Activated naive CD4-positive, alpha-beta T cell treated with anti-CD3 and anti-CD28 coated beads for 36 hours (primary cell): Measurements from ENCODE around the gene SYT7. TPM values are rescaled to one million over a fixed set of nuclear protein-coding genes. Genes with fewer than 3 reads are reported as not detected.

Experiments used
- CTCF ChIA-PET: fragments of 350-600 bp; sonication (Branson Sonifier 250); formaldehyde crosslinking; loops from one replicate; lab custom pipeline; 2021; ENCODE audit warnings: antibody characterized with exemption; lab: Charles Lee
- DNase-seq: peaks from one replicate; pipeline ENCODE4 v3.0.0-alpha.2; 2020
- H3K27ac Mint-ChIP-seq: one replicate; pipeline ENCODE4 v1.8.0; 2021; ENCODE audit warnings: mild to moderate bottlenecking, mixed read lengths
- H3K27me3 Mint-ChIP-seq: one replicate; pipeline ENCODE4 v1.8.0; 2021; ENCODE audit warnings: low read depth, mixed read lengths
- H3K36me3 Mint-ChIP-seq: one replicate; pipeline ENCODE4 v1.8.0; 2021; ENCODE audit warnings: low read depth, mixed read lengths
- H3K4me1 Mint-ChIP-seq: one replicate; pipeline ENCODE4 v1.8.0; 2021; ENCODE audit warnings: low read depth, mixed read lengths
- H3K4me3 Mint-ChIP-seq: one replicate; pipeline ENCODE4 v1.8.0; 2021; ENCODE audit warnings: mild to moderate bottlenecking, moderate library complexity, mixed read lengths
- H3K9me3 Mint-ChIP-seq: one replicate; pipeline ENCODE4 v1.8.0; 2021; ENCODE audit warnings: mixed read lengths
- intact Hi-C: fragments of 100-400 bp; cut with micrococcal nuclease; formaldehyde crosslinking; loops from one replicate; pipeline ENCODE4 v1.15.1; 2023
- total RNA-seq, 2 experiments: library from RNA; stranded (reverse); gene quantifications; one replicate each; pipeline ENCODE4 v1.2.3, GENCODE V29; 2021

The SYT7 gene
- total RNA-seq, 2 experiments from 2014 or later: not detected

DNA sequence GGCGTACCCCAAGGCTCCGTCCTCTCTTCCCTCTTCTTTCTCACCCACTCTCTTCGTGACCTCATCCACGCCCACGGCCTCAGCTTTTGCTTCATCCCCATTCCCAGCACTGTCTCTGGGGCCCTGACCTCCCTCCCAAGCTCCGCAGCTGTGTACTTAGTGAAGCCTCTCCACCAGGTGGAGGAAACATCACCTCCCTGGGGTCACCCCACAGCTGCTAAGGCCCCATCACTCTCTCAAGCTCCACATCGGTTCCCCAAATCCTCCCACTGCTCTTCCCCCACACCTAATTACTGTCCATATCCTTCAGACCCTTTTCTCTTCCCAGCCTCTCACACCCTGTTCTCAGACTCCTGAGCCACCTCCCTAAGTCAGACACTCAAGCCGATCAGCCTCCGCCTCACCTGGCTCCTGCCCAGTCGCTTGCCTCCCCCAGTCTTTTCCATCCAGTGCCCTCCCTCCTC lies 7.9 kb upstream of the SYT7 start:
- Mint-ChIP-seq H3K27ac (no peak overlapping the region), H3K4me1 (peaks cover 12% of the 10 kb centered on the region), H3K36me3 (no peaks in the 10 kb centered on the region), H3K9me3 (no peaks in the 10 kb centered on the region), H3K4me3 (peak overlapping the region; percentile 61), H3K27me3 (peaks cover 10% of the 10 kb centered on the region)
- intact Hi-C loops: loop anchor here (5.0 kb wide), 1 partner anchor 39 kb away; no protein-coding TSS in a partner anchor
- CTCF ChIA-PET: interaction anchor here (0.9 to 2.0 kb wide), 6 partner anchors 10 to 151 kb away, joined by 3 to 8 read pairs (median 4); no protein-coding TSS in a partner anchor
- DNase-seq: peak; percentile 34

DNA sequence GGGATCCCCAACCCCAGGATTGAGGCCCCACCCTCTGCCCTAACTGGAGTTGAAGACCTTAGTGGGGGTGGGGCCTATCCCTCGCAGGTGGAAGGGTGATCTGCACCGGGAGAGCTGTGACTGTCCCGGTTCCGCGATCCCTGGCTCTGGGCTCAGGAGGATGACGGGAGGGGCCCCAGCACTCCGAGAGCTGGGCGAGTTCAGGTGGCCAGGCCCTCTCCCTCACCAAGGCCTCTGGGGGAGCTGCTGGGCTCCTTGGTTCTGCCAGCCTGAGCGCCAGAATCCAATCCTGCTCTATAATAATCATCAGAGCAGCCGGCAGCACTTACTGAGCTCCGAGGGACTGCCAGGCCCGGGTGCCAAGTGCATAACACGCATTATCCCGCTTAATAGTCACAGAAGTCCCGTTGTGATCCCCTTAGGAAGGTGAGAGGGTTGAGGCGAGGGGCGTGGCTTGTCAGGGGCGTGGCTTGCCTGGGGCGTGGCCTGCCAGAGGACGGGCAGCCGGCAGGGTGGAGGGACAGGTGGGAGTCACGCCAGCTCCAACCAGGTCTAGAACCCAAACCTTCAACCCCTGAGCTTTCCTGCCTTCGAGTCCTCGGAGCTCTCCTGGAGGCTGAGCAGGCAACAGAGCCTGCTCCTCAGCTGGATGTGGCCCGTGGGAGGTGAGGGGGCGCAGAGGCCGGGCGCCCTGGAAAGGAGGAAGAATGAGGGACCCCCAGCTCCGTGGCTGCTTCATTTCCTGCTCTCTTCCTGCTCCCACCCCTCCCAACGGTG lies 7.3 kb upstream of the SYT7 start:
- CTCF ChIA-PET: interaction anchor here (0.9 to 2.0 kb wide), 5 partner anchors 10 to 145 kb away, joined by 3 to 8 read pairs (median 5); no protein-coding TSS in a partner anchor
- peak; percentile 70 for DNase-seq
- Mint-ChIP-seq H3K27me3 (peaks cover 10% of the 10 kb centered on the region), H3K9me3 (no peaks in the 10 kb centered on the region), H3K4me1 (peaks cover 12% of the 10 kb centered on the region), H3K27ac (no peak overlapping the region), H3K36me3 (no peaks in the 10 kb centered on the region), H3K4me3 (peak overlapping the region; percentile 61)
- intact Hi-C loops: loop anchor here (5.0 kb wide), 1 partner anchor 39 kb away; no protein-coding TSS in a partner anchor

DNA sequence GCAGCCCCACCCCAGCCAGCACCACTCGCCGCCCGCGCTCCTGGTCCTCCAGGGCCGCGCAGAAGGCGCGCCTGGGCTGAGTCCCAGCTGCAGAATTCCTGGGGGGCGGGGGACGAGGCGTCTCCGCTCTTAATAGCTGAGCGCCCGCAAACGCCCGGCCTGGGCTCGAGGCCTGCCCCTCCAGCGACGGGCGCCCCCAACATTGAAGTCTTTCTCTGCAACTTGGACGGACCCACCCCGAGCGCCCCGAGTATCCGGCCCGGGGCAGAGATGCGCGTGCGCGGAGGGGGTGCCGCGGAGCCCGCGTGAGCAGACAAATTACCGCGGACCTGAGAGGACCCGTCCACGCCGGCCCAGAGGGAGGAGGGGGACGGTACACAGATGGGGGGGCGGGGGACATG lies 6.7 kb upstream of the SYT7 start:
- no peak overlapping the region for H3K27ac Mint-ChIP-seq
- no peaks in the 10 kb centered on the region for H3K9me3 Mint-ChIP-seq
- no peaks in the 10 kb centered on the region for H3K36me3 Mint-ChIP-seq
- DNase-seq: no peak
- intact Hi-C loops: loop anchor here (5.0 kb wide), 1 partner anchor 40 kb away; no protein-coding TSS in a partner anchor
- peaks cover 12% of the 10 kb centered on the region for H3K4me1 Mint-ChIP-seq
- H3K4me3 Mint-ChIP-seq: no peak overlapping the region
- H3K27me3 Mint-ChIP-seq: peaks cover 13% of the 10 kb centered on the region
- CTCF ChIA-PET: interaction anchor here (1.4 to 2.0 kb wide), 2 partner anchors 20 to 51 kb away, joined by 3 to 8 read pairs; no protein-coding TSS in a partner anchor

DNA sequence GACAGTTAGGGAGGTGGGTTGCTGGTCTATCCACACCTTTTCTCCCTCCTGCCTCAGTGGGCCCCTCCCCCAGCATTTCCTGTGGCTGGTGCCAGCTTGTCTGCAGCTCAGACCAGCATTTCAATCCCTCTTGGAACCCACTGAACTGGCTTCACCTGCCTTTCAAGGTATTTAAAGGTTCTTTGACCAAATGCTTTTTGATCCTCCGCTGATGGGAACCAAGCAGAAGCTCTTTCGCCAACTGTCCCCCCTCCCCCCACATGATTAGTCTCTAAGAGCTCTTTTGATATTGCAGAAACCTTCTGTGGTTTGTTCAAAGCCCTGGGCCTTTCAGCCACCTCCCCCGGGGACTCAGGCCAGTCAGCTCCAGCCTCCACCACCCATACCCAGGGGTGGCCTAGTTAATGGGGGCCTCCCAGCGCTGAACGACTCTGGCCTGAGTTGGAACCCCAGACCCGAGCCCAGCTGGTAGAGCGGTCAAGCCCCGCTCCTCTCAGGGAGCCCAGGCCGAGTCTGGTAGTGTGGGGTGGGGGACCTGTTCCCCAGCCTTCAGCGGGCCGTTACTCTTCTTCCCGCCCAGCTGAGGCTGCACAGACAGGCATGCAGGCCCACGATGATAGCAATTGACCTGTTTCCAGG lies 6.0 kb upstream of the SYT7 start:
- peaks cover 14% of the 10 kb centered on the region for H3K27me3 Mint-ChIP-seq
- intact Hi-C loops: loop anchor here (5.0 kb wide), 1 partner anchor 40 kb away; no protein-coding TSS in a partner anchor
- H3K27ac Mint-ChIP-seq: no peak overlapping the region
- no peak for DNase-seq
- H3K4me1 Mint-ChIP-seq: peaks cover 13% of the 10 kb centered on the region
- no peaks in the 10 kb centered on the region for H3K36me3 Mint-ChIP-seq
- H3K4me3 Mint-ChIP-seq: no peak overlapping the region
- no peaks in the 10 kb centered on the region for H3K9me3 Mint-ChIP-seq
- CTCF ChIA-PET: interaction anchor here (1.4 to 2.0 kb wide), 2 partner anchors 19 to 52 kb away, joined by 3 to 8 read pairs; no protein-coding TSS in a partner anchor

DNA sequence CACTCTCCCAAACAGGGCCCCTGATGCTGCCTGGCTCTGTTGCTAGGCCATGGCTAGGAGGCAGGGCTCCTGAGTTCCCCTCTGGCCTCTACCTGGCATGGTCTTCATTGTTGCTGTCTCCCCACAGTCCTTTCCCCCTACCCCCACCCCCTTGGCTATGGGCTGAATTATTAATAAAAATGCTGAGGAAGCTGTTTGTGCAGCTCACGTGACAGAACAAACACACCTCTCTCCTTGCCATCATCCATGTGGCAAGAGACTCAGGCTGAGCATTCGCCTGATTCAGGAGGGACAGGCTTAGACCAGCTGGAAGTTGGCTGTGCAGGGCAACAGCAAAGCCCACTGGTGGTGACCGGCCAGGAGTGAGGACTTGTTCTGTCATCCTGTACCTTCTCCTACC lies 4.2 kb upstream of the SYT7 start:
- Mint-ChIP-seq H3K4me1 (peaks cover 18% of the 10 kb centered on the region), H3K27ac (no peak overlapping the region), H3K4me3 (no peak overlapping the region), H3K36me3 (no peaks in the 10 kb centered on the region), H3K9me3 (no peaks in the 10 kb centered on the region), H3K27me3 (peaks cover 15% of the 10 kb centered on the region)
- CTCF ChIA-PET: interaction anchor here (0.6 kb wide), 1 partner anchor 653 kb away, joined by 3 read pairs; no protein-coding TSS in a partner anchor
- intact Hi-C loops: loop anchor here (5.0 kb wide), 1 partner anchor 42 kb away; no protein-coding TSS in a partner anchor
- no peak for DNase-seq

DNA sequence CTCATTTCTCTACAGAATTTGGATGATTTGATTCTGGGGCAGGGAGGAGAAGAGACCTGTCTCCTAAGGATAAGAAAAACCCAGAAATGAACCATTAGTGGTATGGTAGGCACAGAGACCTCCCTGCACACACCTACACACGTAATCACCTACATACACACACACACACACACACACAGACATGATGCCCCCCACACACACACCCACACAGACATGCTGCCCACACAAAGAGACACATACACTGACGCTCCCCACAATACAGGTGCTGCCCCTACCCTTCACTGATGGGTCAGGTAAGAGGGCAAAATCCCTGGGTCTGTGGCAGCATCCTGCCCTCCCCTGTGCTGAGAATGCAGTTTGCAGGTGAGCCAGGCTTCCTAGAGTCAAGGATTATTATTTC lies 1.1 kb upstream of the SYT7 start:
- peaks cover 37% of the 10 kb centered on the region for H3K27me3 Mint-ChIP-seq
- H3K27ac Mint-ChIP-seq: no peak overlapping the region
- H3K4me3 Mint-ChIP-seq: peak overlapping the region; percentile 67
- no peaks in the 10 kb centered on the region for H3K36me3 Mint-ChIP-seq
- CTCF ChIA-PET: interaction anchor here (0.6 to 1.5 kb wide), 2 partner anchors 15 to 84 kb away, joined by 3 to 6 read pairs; no protein-coding TSS in a partner anchor
- no peaks in the 10 kb centered on the region for H3K9me3 Mint-ChIP-seq
- intact Hi-C loops: loop anchor here (1.0 kb wide), 2 partner anchors 15 to 73 kb away; no protein-coding TSS in a partner anchor
- no peak for DNase-seq
- peaks cover 9% of the 10 kb centered on the region for H3K4me1 Mint-ChIP-seq

DNA sequence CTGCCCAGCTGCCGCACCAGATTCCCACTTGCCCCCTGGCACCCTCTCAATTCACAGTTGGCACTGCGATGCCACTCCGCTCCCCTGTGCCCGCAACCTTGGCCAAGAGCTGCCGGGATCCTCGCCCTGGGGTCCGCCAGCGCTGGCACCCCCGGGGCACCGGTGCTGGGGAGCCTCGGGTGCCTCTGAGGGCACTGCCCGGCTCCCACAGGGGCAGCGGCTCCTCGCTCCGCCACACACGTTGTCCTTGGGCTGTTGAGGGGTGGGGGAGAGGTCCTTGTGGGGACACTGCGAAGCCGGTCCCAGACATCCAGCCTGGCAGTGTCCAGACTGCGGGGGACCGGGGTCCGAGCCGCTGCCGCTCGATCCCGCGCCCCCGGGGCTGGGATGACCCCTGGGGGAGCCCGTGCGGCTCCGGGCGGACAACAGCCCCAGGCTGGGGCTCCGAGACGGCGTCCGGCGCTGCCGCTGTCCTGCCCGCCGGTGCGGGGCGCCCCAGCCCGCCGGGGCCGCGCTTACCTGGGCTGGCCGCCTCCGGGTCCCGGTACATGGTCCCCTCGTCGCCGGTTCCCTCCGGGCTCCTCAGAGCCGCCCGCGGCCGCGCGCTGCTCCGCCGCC lies 496 bp downstream of the SYT7 start:
- peaks cover 9% of the 10 kb centered on the region for H3K4me1 Mint-ChIP-seq
- no peaks in the 10 kb centered on the region for H3K36me3 Mint-ChIP-seq
- DNase-seq: no peak
- no peaks in the 10 kb centered on the region for H3K9me3 Mint-ChIP-seq
- intact Hi-C loops: no loop called here
- peaks cover 37% of the 10 kb centered on the region for H3K27me3 Mint-ChIP-seq
- H3K4me3 Mint-ChIP-seq: peak overlapping the region; percentile 48
- no peak overlapping the region for H3K27ac Mint-ChIP-seq
- CTCF ChIA-PET: no interaction called here

GRCh38 chr11:61579676-61580270 lies 1.1 kb downstream of the SYT7 start:
- peaks cover 37% of the 10 kb centered on the region for H3K27me3 Mint-ChIP-seq
- CTCF ChIA-PET: no interaction called here
- H3K4me1 Mint-ChIP-seq: peaks cover 9% of the 10 kb centered on the region
- no peak for DNase-seq
- intact Hi-C loops: no loop called here
- no peak overlapping the region for H3K27ac Mint-ChIP-seq
- no peaks in the 10 kb centered on the region for H3K36me3 Mint-ChIP-seq
- H3K9me3 Mint-ChIP-seq: no peaks in the 10 kb centered on the region
- H3K4me3 Mint-ChIP-seq: peak overlapping the region; percentile 48

- intact Hi-C loops: no loop called here
- Mint-ChIP-seq H3K4me1 (peaks cover 9% of the 10 kb centered on the region), H3K27ac (no peak overlapping the region), H3K27me3 (peaks cover 37% of the 10 kb centered on the region), H3K4me3 (no peak overlapping the region), H3K36me3 (no peaks in the 10 kb centered on the region), H3K9me3 (no peaks in the 10 kb centered on the region)
- CTCF ChIA-PET: interaction anchor here (1.1 kb wide), 1 partner anchor 9 kb away, joined by 3 read pairs; no protein-coding TSS in a partner anchor
- no peak for DNase-seq
Observed at GRCh38 chr11:61578819-61579675, 1.8 kb downstream of the SYT7 start.

DNA sequence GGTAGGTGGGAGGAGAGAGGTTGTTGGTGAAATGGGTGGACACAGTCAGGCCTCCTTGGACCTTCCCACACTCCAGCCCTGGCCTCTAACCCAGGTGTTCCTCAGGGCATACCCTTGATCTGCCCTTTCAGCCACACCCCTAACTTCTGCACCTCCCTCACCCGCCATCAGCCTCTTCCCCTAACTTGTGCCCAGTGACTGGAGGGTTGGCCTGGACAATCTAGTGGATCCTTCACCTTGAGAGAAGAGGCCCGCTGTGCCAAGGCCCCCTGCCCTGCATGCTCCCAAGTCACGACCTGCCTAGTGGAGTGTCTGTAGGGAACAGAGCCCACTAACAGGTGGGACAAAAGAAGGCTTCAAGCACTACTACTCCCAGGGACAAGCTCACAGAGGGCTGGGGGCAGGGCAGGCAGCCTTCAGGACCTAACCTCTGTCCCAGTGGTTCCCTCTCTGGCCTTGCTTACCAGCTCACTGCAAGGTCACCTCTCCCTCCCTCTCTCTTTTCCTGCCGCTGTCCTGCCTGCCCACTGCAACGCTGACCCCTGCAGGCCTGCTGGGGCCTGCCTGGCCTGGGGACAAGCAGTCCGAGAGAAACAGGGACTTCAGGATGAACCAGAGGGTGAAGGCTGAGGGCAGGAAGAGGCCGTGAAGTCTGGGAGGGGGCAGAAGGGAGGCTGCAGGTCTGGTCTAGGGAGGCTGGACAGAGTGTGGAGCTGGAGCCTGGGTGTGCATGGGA lies 3.3 kb downstream of the SYT7 start:
- Mint-ChIP-seq H3K4me3 (no peak overlapping the region), H3K36me3 (no peaks in the 10 kb centered on the region), H3K9me3 (no peaks in the 10 kb centered on the region), H3K27me3 (peaks cover 34% of the 10 kb centered on the region), H3K4me1 (peaks cover 9% of the 10 kb centered on the region), H3K27ac (no peak overlapping the region)
- CTCF ChIA-PET: interaction anchor here (1.0 kb wide), 1 partner anchor 11 kb away, joined by 4 read pairs; no protein-coding TSS in a partner anchor
- intact Hi-C loops: no loop called here
- DNase-seq: no peak
